ENCODE data around the gene SPARC.

- no peak for TF ChIP-seq CTCF (IDR thresholded peaks at IDR 0.05)
- TF ChIP-seq POLR2A (IDR thresholded peaks at IDR 0.05) = no peak
Observed at GRCh38 chr5:151682240-151682639, 4.5 kb downstream of the SPARC start.

Data from body of pancreas (tissue), 4 donors.